COLO829 (cell line): Measurements from ENCODE around the gene BST1.

Source experiments
- DNase-seq: peaks from one replicate; pipeline ENCODE4 v3.0.0; 2012; ENCODE audit warnings: low spot score

BST1 gene

DNA sequence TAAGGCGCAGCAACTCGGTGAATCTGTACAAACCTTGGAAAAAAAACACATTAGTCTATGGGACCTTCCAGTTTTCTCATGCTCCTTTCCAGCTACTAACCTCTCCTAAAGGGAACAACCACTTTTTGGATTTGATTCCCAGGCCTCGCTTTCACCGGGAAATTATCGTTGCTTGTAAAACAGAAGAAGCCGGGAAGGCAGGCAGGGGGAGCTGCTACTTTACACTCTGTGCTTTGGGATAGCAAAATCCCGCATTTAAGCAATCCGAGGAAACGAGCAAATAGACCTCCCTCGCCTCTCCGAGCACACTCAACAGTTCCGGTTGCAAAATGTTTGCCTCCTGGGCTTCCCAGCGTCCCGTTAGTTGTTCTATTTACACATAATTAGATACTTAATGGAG lies 76.4 kb downstream of the BST1 start:
- no peak for DNase-seq

GRCh38 chr4:15779809-15780208 lies 76.9 kb downstream of the BST1 start:
- no peak for DNase-seq

- DNase-seq = no peak
Measured at GRCh38 chr4:15781427-15782095, 78.7 kb downstream of the BST1 start.
